ENCODE results near the gene CCDC85C.

DNA sequence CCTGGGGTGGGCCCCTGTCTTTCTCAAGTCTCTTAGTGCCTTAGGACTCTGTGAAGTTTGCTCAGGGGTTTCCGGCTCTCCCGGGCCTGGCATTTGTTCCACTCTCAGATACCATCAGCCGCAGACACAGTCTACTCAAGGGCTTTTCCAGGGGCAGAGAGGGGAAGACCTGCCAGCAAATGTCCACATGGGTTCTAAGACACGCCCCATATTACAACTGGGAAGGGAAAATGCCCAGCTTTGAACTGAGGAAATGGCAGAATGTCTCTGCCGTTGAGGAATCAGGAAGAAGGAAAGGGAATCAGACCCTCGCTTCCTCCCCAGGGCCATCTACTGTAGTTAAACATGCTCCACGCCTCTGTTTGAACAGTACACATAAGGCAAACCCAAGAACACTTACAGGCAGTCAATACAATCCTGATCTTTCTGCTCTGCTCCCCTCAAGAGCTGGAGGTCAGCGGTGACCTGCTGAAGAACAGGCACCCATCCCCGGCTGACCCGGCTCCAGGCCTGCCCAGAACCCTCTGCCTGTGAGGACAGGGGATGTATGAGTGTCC lies 7.9 kb downstream of the CCDC85C start:
- TF ChIP-seq POLR2AphosphoS5 (IDR thresholded peaks at IDR 0.05; ENCODE audit: low read depth, low read length) = no peak
- no peak for TF ChIP-seq POLR2A (IDR thresholded peaks at IDR 0.05; ENCODE audit: low read depth, low read length)
- TF ChIP-seq POU2F2 (IDR thresholded peaks at IDR 0.05; ENCODE audit: low read depth, low read length) = no peak
- TF ChIP-seq TAF1 (IDR thresholded peaks at IDR 0.05; ENCODE audit: low read depth, low read length) = no peak
- no peak for TF ChIP-seq SPI1 (IDR thresholded peaks at IDR 0.05; ENCODE audit: low read depth, low read length)

Measured in GM12891 (cell line).